Rectal smooth muscle tissue (tissue), 1 donor: Measurements from ENCODE around the gene RIN3.

Experiments
- H3K27ac ChIP-seq: one replicate; pipeline ENCODE4 v1.7.0; 2013; ENCODE audit warnings: low read depth, low read length, inconsistent platforms
- H3K27me3 ChIP-seq: one replicate; pipeline ENCODE4 v1.7.0; 2013; ENCODE audit warnings: low read length; ENCODE audit not compliant: control insufficient read depth, insufficient read depth
- H3K36me3 ChIP-seq: one replicate; pipeline ENCODE4 v1.7.0; 2013; ENCODE audit warnings: low read length; ENCODE audit not compliant: control insufficient read depth, insufficient read depth
- H3K4me1 ChIP-seq: one replicate; pipeline ENCODE4 v1.7.0; 2013; ENCODE audit warnings: low read length; ENCODE audit not compliant: control insufficient read depth, insufficient read depth
- H3K4me3 ChIP-seq: one replicate; pipeline ENCODE4 v1.7.0; 2013; ENCODE audit warnings: low read length
- H3K9ac ChIP-seq: one replicate; pipeline ENCODE4 v1.7.0; 2013; ENCODE audit warnings: low read length

The RIN3 gene

DNA sequence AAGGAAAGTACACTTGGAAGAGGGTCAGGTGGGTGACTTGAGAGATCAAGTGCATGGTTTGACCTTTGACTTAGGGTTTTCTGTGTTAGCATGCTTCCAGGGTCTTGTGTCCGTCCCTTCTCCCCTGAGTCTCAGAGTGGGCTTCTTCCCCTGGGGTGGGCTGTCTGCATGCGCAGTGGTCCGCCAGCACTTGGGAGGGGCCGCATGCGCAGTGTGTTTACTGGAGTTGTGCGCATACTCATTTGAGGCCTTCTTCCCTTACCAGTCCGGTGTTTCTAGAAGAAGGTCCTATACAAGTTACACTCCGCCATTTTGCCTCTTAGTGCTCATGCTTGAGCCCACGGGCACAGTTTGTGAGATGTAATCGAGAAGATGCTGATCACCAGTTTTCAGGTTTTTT is 58.5 kb downstream of the RIN3 start:
- Histone ChIP-seq H3K4me3 (no peak overlapping the region), H3K27me3 (no peaks in the 10 kb centered on the region), H3K27ac (peak overlapping the region; percentile 73), H3K4me1 (peaks cover 19% of the 10 kb centered on the region), H3K9ac (no peak overlapping the region), H3K36me3 (no peaks in the 10 kb centered on the region)

GRCh38 chr14:92573761-92574498 is 60.3 kb downstream of the RIN3 start:
- Histone ChIP-seq H3K4me1 (peaks cover 19% of the 10 kb centered on the region), H3K36me3 (peaks cover 3% of the 10 kb centered on the region), H3K9ac (no peak overlapping the region), H3K4me3 (no peak overlapping the region), H3K27ac (peak overlapping the region; percentile 30), H3K27me3 (no peaks in the 10 kb centered on the region)

- no peak overlapping the region for H3K4me3 ChIP-seq
- H3K4me1 ChIP-seq = peaks cover 19% of the 10 kb centered on the region
- peaks cover 3% of the 10 kb centered on the region for H3K36me3 ChIP-seq
- no peak overlapping the region for H3K9ac ChIP-seq
- H3K27ac ChIP-seq = no peak overlapping the region
- H3K27me3 ChIP-seq = no peaks in the 10 kb centered on the region
Observed at GRCh38 chr14:92575061-92575747, 61.6 kb downstream of the RIN3 start.

GRCh38 chr14:92575748-92576303 is 62.2 kb downstream of the RIN3 start:
- Histone ChIP-seq H3K4me1 (peaks cover 16% of the 10 kb centered on the region), H3K9ac (no peak overlapping the region), H3K36me3 (peaks cover 3% of the 10 kb centered on the region), H3K4me3 (no peak overlapping the region), H3K27ac (no peak overlapping the region), H3K27me3 (no peaks in the 10 kb centered on the region)

DNA sequence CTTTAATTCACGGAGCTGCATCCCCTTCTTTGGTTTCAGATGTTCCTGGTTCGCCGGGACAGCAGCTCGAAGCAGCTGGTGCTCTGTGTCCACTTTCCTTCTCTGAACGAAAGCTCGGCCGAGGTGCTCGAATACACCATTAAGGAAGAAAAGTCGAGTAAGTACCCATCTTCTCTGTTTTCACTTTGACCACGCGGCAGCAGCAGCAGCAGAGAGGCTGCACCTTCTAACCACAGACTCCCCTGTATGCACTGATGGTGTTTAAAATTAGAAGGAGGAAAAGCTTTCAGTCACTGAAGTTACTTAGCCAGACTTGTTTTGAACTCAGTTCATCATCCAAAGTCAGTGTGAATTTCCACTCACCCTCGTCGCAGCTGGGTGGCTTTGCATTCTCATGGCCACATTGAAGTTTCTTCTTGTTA is 63.8 kb downstream of the RIN3 start:
- Histone ChIP-seq H3K4me1 (peaks cover 6% of the 10 kb centered on the region), H3K4me3 (no peak overlapping the region), H3K27ac (no peak overlapping the region), H3K36me3 (peaks cover 3% of the 10 kb centered on the region), H3K27me3 (no peaks in the 10 kb centered on the region), H3K9ac (no peak overlapping the region)

- Histone ChIP-seq H3K27ac (no peak overlapping the region), H3K36me3 (peaks cover 3% of the 10 kb centered on the region)
Observed at GRCh38 chr14:92578511-92578910, 64.9 kb downstream of the RIN3 start.

GRCh38 chr14:92579244-92579936 is 65.8 kb downstream of the RIN3 start:
- Histone ChIP-seq H3K27ac (no peak overlapping the region), H3K4me1 (no peaks in the 10 kb centered on the region), H3K9ac (no peak overlapping the region), H3K27me3 (no peaks in the 10 kb centered on the region), H3K4me3 (no peak overlapping the region), H3K36me3 (peaks cover 3% of the 10 kb centered on the region)

More at GRCh38 chr14:92578511-92578910, 64.9 kb downstream of the RIN3 start:
- peaks cover 5% of the 10 kb centered on the region for H3K4me1 ChIP-seq
- H3K4me3 ChIP-seq = no peak overlapping the region
- H3K9ac ChIP-seq = no peak overlapping the region
- H3K27me3 ChIP-seq = no peaks in the 10 kb centered on the region

DNA sequence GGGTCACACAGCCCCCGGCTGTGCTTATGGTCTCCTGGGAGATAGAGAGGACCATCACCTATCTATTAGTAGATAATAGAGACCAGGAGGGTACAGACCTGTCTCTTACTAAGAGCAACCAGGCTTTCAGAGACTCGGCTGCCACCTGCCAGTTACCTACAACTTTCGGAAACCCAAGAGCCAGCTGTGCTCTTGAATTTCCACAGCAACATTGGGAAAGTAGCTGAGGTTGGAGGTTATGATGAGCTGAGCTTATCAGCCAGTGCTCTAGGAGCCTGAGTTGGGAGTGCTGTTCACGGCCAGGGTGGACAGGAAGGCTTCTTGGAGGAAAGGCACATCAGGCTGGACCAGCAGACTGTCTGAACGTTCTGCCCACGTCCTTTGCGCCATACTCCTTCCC is 67.6 kb downstream of the RIN3 start:
- Histone ChIP-seq H3K9ac (no peak overlapping the region), H3K36me3 (peaks cover 3% of the 10 kb centered on the region), H3K27ac (no peak overlapping the region)

DNA sequence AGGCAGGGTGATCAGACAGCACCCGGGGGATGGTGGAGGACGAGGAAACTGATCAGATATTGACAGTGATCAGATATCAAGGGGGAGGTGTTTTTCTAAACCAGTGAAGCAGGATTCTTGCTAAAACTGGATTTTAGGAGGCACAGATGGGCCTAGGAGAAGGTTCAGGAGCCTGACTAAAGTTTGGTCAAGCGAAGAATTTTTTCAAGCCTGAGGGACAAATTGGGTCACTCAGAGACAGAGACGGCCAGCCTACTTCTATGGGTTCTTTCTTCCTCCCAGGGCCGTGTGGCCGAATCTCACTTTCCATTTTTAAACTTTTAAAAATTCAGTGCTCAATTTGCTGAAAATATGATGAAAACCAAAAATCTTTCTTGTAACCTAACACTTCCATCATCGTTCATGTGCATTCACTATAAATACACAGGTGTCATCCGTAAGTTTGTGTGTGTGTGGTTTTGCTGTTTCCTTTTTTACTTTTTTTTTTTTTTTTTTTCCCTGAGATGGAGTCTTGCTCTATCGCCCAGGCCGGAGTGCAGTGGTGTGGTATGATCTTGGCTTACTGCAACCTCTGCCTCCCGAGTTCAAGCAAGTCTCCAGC is 68.5 kb downstream of the RIN3 start:
- Histone ChIP-seq H3K4me1 (peaks cover 16% of the 10 kb centered on the region), H3K27me3 (no peaks in the 10 kb centered on the region), H3K4me3 (no peak overlapping the region), H3K27ac (no peak overlapping the region), H3K36me3 (peaks cover 3% of the 10 kb centered on the region), H3K9ac (no peak overlapping the region)

More for the DNA sequence above, 67.6 kb downstream of the RIN3 start:
- no peak overlapping the region for H3K4me3 ChIP-seq
- no peaks in the 10 kb centered on the region for H3K27me3 ChIP-seq
- H3K4me1 ChIP-seq = peaks cover 9% of the 10 kb centered on the region

DNA sequence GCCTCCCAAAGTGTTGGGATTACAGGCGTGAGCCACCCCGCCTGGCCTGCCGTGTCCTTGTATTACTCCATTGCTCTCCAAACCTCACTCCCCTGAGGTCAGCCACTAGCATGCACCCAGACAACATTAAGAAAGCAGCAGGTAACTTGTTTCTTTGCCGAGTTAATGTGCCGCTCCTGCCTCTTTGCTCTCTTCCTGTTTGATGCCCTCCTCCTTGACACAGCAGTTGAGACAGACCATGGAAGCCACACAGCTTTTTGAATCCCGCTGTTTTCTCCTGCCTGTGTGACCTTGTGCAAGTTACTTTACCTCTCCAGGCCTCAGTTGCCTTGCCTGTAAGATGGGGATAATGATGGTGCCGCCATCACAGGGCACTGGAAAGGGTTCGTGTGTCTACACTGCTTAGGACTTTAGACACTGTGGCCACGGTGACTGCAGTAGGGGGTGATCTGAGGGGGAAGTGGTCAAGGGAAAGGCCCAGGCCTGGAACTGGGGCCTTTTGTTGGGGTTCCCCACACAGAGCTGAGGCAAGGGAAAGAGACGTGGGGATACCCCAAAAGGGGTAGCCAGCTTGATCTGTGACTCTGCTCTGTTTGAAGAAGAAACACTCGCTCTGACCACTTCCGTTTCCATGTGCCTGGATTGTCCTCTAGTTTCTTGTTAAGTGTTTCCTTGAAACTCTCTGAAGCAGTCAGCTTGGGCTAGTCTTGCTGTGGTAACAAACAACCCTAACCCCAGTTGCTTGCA is 69.3 kb downstream of the RIN3 start:
- Histone ChIP-seq H3K27me3 (no peaks in the 10 kb centered on the region), H3K4me3 (no peak overlapping the region), H3K36me3 (no peaks in the 10 kb centered on the region), H3K9ac (no peak overlapping the region), H3K4me1 (peaks cover 22% of the 10 kb centered on the region), H3K27ac (no peak overlapping the region)

- Histone ChIP-seq H3K36me3 (no peaks in the 10 kb centered on the region), H3K4me1 (peaks cover 22% of the 10 kb centered on the region), H3K9ac (no peak overlapping the region), H3K27ac (no peak overlapping the region), H3K4me3 (no peak overlapping the region), H3K27me3 (no peaks in the 10 kb centered on the region)
Observed at GRCh38 chr14:92584220-92584619, 70.6 kb downstream of the RIN3 start.
